Smooth muscle cell of bladder (primary cell): ENCODE measurements around the gene TP53INP2. TPM values are rescaled to one million over a fixed set of nuclear protein-coding genes. Genes with fewer than 3 reads are reported as not detected.

Experiments used
- total RNA-seq: library from RNA; depleted of rRNA; stranded (reverse); fragments of >200 nt; gene quantifications from 2 replicates; pipeline ENCODE4 v1.2.3, GENCODE V29; 2014

TP53INP2 gene
- total RNA-seq: 1.8 and 2.2 TPM in 2 replicates

GRCh38 chr20:34704177-34705007 is at the start of gene TP53INP2:
TP53INP2 (plus strand) TSS chr20:34704344; CDS start chr20:34708740, 4,396 bp downstream.

GRCh38 chr20:34676642-34677373 is 27.3 kb upstream of the TP53INP2 start, which contains the start of gene PIGU:
PIGU (minus strand) TSS chr20:34677092; CDS start chr20:34677085, 7 bp downstream.

Other genes starting within 250 kb of the TP53INP2 start
- 45.9 and 53.2 TPM in 2 replicates for gene DYNLRB1, start 187.9 kb upstream of the TP53INP2 start, total RNA-seq
- 17.4 and 21.1 TPM in 2 replicates for gene MAP1LC3A, start 145.6 kb upstream of the TP53INP2 start, total RNA-seq
- gene PIGU, start 27.3 kb upstream of the TP53INP2 start, total RNA-seq: 5.9 and 6.3 TPM in 2 replicates
- 3.4 and 5.5 TPM in 2 replicates for gene NCOA6, start 121.3 kb downstream of the TP53INP2 start, total RNA-seq
- 9.1 and 9.8 TPM in 2 replicates for gene GGT7, start 168.5 kb downstream of the TP53INP2 start, total RNA-seq
- 61.7 and 62.3 TPM in 2 replicates for gene ACSS2, start 172.3 kb downstream of the TP53INP2 start, total RNA-seq